ENCODE data around the gene PLCL1. TPM values are rescaled to one million over a fixed set of nuclear protein-coding genes. Genes with fewer than 3 reads are reported as not detected.
A peak's percentile ranks its signal among the peaks of the same experiment; 100 is the strongest.

The PLCL1 gene
- polyA plus RNA-seq, 1 of the 3 experiments (the other 2 are of a cell fraction) = 7.7 TPM

DNA sequence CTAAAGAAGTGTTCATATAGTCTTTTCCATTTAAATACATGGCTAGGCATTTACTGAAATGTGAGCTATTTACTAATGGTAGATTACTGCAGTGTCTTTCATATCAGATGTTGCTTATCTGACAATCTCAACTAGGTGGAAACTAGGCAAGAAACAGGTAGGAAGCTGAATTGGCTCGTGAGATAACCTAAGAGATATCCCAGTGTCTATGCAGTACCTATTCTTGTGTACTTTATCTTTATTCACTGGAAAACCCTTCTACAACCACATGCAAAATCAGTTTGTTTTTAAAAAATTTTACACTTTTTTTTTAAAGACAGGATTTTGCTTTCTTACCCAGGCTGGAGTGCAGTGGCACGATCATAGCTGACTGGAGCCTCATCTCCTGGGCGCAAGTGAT, 63.8 kb downstream of the PLCL1 start (continued):
- TF ChIP-seq RAD21 (IDR thresholded peaks at IDR 0.05; ENCODE audit: low read length) (no peak), GABPA (IDR thresholded peaks at IDR 0.05; ENCODE audit: low read depth) (no peak), TCF12 (IDR thresholded peaks at IDR 0.05) (no peak)

DNA sequence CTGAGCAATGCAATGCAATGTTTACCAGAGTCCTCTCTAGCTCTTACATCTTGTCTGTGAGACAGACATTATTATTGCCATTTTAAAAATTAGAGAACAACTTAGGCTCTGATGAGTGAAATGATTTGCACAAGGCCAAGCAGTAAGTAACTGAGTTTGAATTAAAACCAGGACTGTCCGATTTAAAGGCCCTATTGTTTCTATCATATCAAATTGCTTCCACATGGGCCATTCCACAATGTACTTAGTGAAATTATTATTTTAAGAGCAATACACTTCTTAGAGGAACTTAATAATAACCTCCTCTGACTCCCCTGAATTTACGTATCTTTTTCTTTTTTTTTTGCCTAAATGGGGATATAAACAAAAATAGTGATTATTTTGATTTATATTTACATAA, 64.6 kb downstream of the PLCL1 start:
- CTCF ChIA-PET = interaction anchor here (0.5 to 1.5 kb wide), 2 partner anchors 186 to 428 kb away, joined by 3 to 5 read pairs; no protein-coding TSS in a partner anchor
- H3F3A ChIP-seq (replicated peaks; ENCODE audit: insufficient read depth) = peaks cover 17% of the 10 kb centered on the region
- H3K4me1 ChIP-seq (ENCODE audit: control insufficient read depth in 1 of 2, insufficient read depth in 2 of 2, low read depth in 1 of 2, low read length in 1 of 2) = peaks cover 15 to 27% of the 10 kb centered on the region in 2 experiments; a peak in 3 of 4 replicates
- 27% methylated on average over 2 of the region's 2 CpGs for WGBS (ENCODE audit: low lambda C conversion rate)
- DNase-seq = no peak
- peak overlapping the region; percentile 68 to 80 for H3K27ac ChIP-seq (ENCODE audit: low read depth in 2 of 2, low read length in 1 of 2)
- peak overlapping the region; percentile 4; the same call in 1 of the 2 replicates for H3K9ac ChIP-seq
- TF ChIP-seq NRF1 (IDR thresholded peaks at IDR 0.05; ENCODE audit: low read depth, low read length) (no peak), CHD2 (IDR thresholded peaks at IDR 0.05; ENCODE audit: low read length, partially characterized antibody) (no peak), CTCF (IDR thresholded peaks at IDR 0.05) (no peak), MXI1 (IDR thresholded peaks at IDR 0.05; ENCODE audit: low read depth, low read length) (no peak), MAX (IDR thresholded peaks at IDR 0.05; ENCODE audit: low read depth) (no peak), RCOR1 (IDR thresholded peaks at IDR 0.05; ENCODE audit: low read length) (no peak), FOXJ3 (CRISPR knock-in tag; IDR thresholded peaks at IDR 0.05) (no peak), EP300 (IDR thresholded peaks at IDR 0.05; ENCODE audit: borderline replicate concordance in 1 of 2, low read depth in 1 of 2, low read length in 1 of 2) (peak in 1 of 2 experiments; percentile 33; a peak in 1 of 4 replicates), MEF2A (IDR thresholded peaks at IDR 0.05; ENCODE audit: borderline replicate concordance, low read depth) (no peak), TAF1 (IDR thresholded peaks at IDR 0.05; ENCODE audit: borderline replicate concordance, low read depth, low read length) (no peak), POLR2AphosphoS5 (IDR thresholded peaks at IDR 0.05; ENCODE audit: low read depth, low read length) (no peak), IRF3 (IDR thresholded peaks at IDR 0.05; ENCODE audit: low read depth, low read length) (no peak), NFIC (IDR thresholded peaks at IDR 0.05; ENCODE audit: borderline replicate concordance) (no peak), FOSL2 (IDR thresholded peaks at IDR 0.05; ENCODE audit: borderline replicate concordance, low read depth) (no peak), RXRA (IDR thresholded peaks at IDR 0.05; ENCODE audit: borderline replicate concordance, low read depth) (no peak), TCF12 (IDR thresholded peaks at IDR 0.05) (peak; percentile 49)
- TF ChIP-seq, protein P1, sequence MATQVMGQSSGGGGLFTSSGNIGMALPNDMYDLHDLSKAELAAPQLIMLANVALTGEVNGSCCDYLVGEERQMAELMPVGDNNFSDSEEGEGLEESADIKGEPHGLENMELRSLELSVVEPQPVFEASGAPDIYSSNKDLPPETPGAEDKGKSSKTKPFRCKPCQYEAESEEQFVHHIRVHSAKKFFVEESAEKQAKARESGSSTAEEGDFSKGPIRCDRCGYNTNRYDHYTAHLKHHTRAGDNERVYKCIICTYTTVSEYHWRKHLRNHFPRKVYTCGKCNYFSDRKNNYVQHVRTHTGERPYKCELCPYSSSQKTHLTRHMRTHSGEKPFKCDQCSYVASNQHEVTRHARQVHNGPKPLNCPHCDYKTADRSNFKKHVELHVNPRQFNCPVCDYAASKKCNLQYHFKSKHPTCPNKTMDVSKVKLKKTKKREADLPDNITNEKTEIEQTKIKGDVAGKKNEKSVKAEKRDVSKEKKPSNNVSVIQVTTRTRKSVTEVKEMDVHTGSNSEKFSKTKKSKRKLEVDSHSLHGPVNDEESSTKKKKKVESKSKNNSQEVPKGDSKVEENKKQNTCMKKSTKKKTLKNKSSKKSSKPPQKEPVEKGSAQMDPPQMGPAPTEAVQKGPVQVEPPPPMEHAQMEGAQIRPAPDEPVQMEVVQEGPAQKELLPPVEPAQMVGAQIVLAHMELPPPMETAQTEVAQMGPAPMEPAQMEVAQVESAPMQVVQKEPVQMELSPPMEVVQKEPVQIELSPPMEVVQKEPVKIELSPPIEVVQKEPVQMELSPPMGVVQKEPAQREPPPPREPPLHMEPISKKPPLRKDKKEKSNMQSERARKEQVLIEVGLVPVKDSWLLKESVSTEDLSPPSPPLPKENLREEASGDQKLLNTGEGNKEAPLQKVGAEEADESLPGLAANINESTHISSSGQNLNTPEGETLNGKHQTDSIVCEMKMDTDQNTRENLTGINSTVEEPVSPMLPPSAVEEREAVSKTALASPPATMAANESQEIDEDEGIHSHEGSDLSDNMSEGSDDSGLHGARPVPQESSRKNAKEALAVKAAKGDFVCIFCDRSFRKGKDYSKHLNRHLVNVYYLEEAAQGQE (IDR thresholded peaks at IDR 0.05; ENCODE audit: low read depth, low read length) = no peak
- H3K79me2 ChIP-seq (ENCODE audit: insufficient read depth) = peaks cover 34% of the 10 kb centered on the region
- H3K4me3 ChIP-seq (ENCODE audit: low read depth in 2 of 2, low read length in 1 of 2) = no peak overlapping the region
- peak overlapping the region; percentile 43; the same call in 1 of the 2 replicates for H3K4me2 ChIP-seq
- POLR2A ChIA-PET = no interaction called here
- H3K9me3 ChIP-seq = no peaks in the 10 kb centered on the region
- H2AFZ ChIP-seq (ENCODE audit: low read depth) = no peak overlapping the region; the same call in 1 of the 2 replicates
- H3K9me2 ChIP-seq = no peaks in the 10 kb centered on the region
- H4K20me1 ChIP-seq (ENCODE audit: insufficient read depth) = no peaks in the 10 kb centered on the region
- H3K36me3 ChIP-seq (replicated peaks in 1 of 2; ENCODE audit: control insufficient read depth in 1 of 2, insufficient read depth in 2 of 2, low read length in 1 of 2) = peaks cover 0 to 8% of the 10 kb centered on the region in 2 experiments
- H3K27me3 ChIP-seq (ENCODE audit: insufficient read depth) = no peaks in the 10 kb centered on the region

Data from SK-N-SH (cell line).